ENCODE results near the gene GGT1.

- TF ChIP-seq GATA2 (IDR thresholded peaks at IDR 0.05; ENCODE audit: low read depth, low read length) (no peak), GATA3 (IDR thresholded peaks at IDR 0.05; ENCODE audit: low read depth, low read length) (no peak)
Measured at GRCh38 chr22:24587251-24587650, 15.7 kb upstream of the GGT1 start.

Measured in SH-SY5Y (cell line).